ENCODE results near the gene ANKS1B. TPM values are rescaled to one million over a fixed set of nuclear protein-coding genes. Genes with fewer than 3 reads are reported as not detected.

The ANKS1B gene
- total RNA-seq (under 1 TPM in 3 of 5 donors, not detected in 2; 0.18 to 0.47 (median 0.19) TPM), total RNA-seq (0 to 1.1 (median 0.32) reads per million in 29 experiments)
- total RNA-seq (2013): 0.29 TPM

- Mint-ChIP-seq H3K4me1 (peaks cover 12 to 14% (median 12%) of the 10 kb centered on the region in 3 donors), H3K27ac (no peak within 1 kb of the TSS), H3K9me3 (no peaks in the 10 kb centered on the region), H3K27me3 (peaks cover 45 to 54% of the 10 kb centered on the region in 2 donors), H3K36me3 (no peaks in the 10 kb centered on the region), H3K4me3 (peak within 1 kb of the TSS; percentile 28 to 70 (median 31))
- ChIA-PET CTCF (no interaction called here), POLR2A (interaction anchor here in 1 of 2 donors (0.6 kb wide), 1 partner anchor 12 kb away, joined by 6 read pairs; no protein-coding TSS in a partner anchor)
- H3K4me3 ChIP-seq (ENCODE audit: control insufficient read depth in 1 of 2, extremely low read depth in 1 of 2, low read length in 1 of 2): peak within 1 kb of the TSS in 1 of 2 donors; percentile 55
- DNase-seq: no peak
- no peaks in the 10 kb centered on the region for H3K9me3 ChIP-seq
- H3K27ac ChIP-seq (ENCODE audit: low read length): no peak within 1 kb of the TSS
- H3K36me3 ChIP-seq (ENCODE audit: control insufficient read depth in 2 of 2, extremely low read depth in 1 of 2, insufficient read depth in 1 of 2, low read length in 1 of 2): no peaks in the 10 kb centered on the region
- 1% methylated on average over 70 of the region's 98 CpGs for WGBS (ENCODE audit: insufficient coverage)
- H3K27me3 ChIP-seq (replicated peaks in 1 of 2; ENCODE audit: control insufficient read depth in 2 of 2, extremely low read depth in 1 of 2, insufficient read depth in 2 of 2, low read length in 1 of 2): peaks cover 12 to 14% of the 10 kb centered on the region in 2 experiments
- peaks cover 0 to 4% of the 10 kb centered on the region in 2 experiments for H3K4me1 ChIP-seq (ENCODE audit: control insufficient read depth in 1 of 2, extremely low read depth in 1 of 2, insufficient read depth in 2 of 2, low read length in 2 of 2)
- peak in 1 of 4 experiments; percentile 23 for ATAC-seq (replicated peaks in 1 of 4)
These were observed at the start of gene ANKS1B for GRCh38 chr12:99984271-99985128. Gene ANKS1B, minus strand, starts transcription at chr12:99984936. Its CDS starts 699 bp downstream, at chr12:99984237.

- no peaks in the 10 kb centered on the region for H3K27me3 Mint-ChIP-seq
- no CpG with 5 or more reads among the region's 2 CpGs for WGBS (ENCODE audit: insufficient coverage)
- no peaks in the 10 kb centered on the region for H3K4me1 Mint-ChIP-seq
- no peaks in the 10 kb centered on the region for H3K9me3 ChIP-seq
- ATAC-seq (replicated peaks in 1 of 4): no peak
- no peaks in the 10 kb centered on the region for H3K36me3 ChIP-seq (ENCODE audit: control insufficient read depth in 2 of 2, extremely low read depth in 1 of 2, insufficient read depth in 1 of 2, low read length in 1 of 2)
- no peaks in the 10 kb centered on the region for H3K9me3 Mint-ChIP-seq
- H3K4me1 ChIP-seq (ENCODE audit: control insufficient read depth in 1 of 2, extremely low read depth in 1 of 2, insufficient read depth in 2 of 2, low read length in 2 of 2): no peaks in the 10 kb centered on the region
- no peaks in the 10 kb centered on the region for H3K27me3 ChIP-seq (replicated peaks in 1 of 2; ENCODE audit: control insufficient read depth in 2 of 2, extremely low read depth in 1 of 2, insufficient read depth in 2 of 2, low read length in 1 of 2)
- H3K4me3 ChIP-seq (ENCODE audit: control insufficient read depth in 1 of 2, extremely low read depth in 1 of 2, low read length in 1 of 2): no peak overlapping the region
- ChIA-PET POLR2A (no interaction called here), CTCF (no interaction called here)
- no peak overlapping the region for H3K4me3 Mint-ChIP-seq
- no peak overlapping the region for H3K27ac Mint-ChIP-seq
- H3K36me3 Mint-ChIP-seq: peaks cover 22% of the 10 kb centered on the region
- no peak for DNase-seq
- no peak overlapping the region for H3K27ac ChIP-seq (ENCODE audit: low read length)
These were observed 47.1 kb upstream of the ANKS1B start for GRCh38 chr12:100031836-100032235.

GRCh38 chr12:100027671-100028070 lies 42.9 kb upstream of the ANKS1B start:
- Mint-ChIP-seq H3K4me1 (no peaks in the 10 kb centered on the region), H3K27ac (no peak overlapping the region), H3K4me3 (no peak overlapping the region), H3K9me3 (no peaks in the 10 kb centered on the region), H3K36me3 (peaks cover 7% of the 10 kb centered on the region), H3K27me3 (no peaks in the 10 kb centered on the region)
- CTCF ChIA-PET: no interaction called here
- Histone ChIP-seq H3K27me3 (replicated peaks in 1 of 2; ENCODE audit: control insufficient read depth in 2 of 2, extremely low read depth in 1 of 2, insufficient read depth in 2 of 2, low read length in 1 of 2) (no peaks in the 10 kb centered on the region), H3K27ac (ENCODE audit: low read length) (no peak overlapping the region), H3K4me1 (ENCODE audit: control insufficient read depth in 1 of 2, extremely low read depth in 1 of 2, insufficient read depth in 2 of 2, low read length in 2 of 2) (no peaks in the 10 kb centered on the region), H3K4me3 (ENCODE audit: control insufficient read depth in 1 of 2, extremely low read depth in 1 of 2, low read length in 1 of 2) (no peak overlapping the region), H3K36me3 (ENCODE audit: control insufficient read depth in 2 of 2, extremely low read depth in 1 of 2, insufficient read depth in 1 of 2, low read length in 1 of 2) (no peaks in the 10 kb centered on the region), H3K9me3 (no peaks in the 10 kb centered on the region)
- ATAC-seq (replicated peaks in 1 of 4) (no peak), DNase-seq (no peak)
- POLR2A ChIA-PET: no interaction called here
- no CpG with 5 or more reads among the region's 3 CpGs for WGBS (ENCODE audit: insufficient coverage)

- Mint-ChIP-seq H3K9me3 (peaks cover 3 to 10% (median 8%) of the 10 kb centered on the region in 3 donors), H3K36me3 (peaks cover 10% of the 10 kb centered on the region), H3K27ac (no peak overlapping the region), H3K4me3 (no peak overlapping the region), H3K27me3 (no peaks in the 10 kb centered on the region), H3K4me1 (no peaks in the 10 kb centered on the region)
- no peak overlapping the region for H3K27ac ChIP-seq (ENCODE audit: low read length)
- ChIA-PET POLR2A (no interaction called here), CTCF (no interaction called here)
- ATAC-seq (replicated peaks in 1 of 4) (no peak), DNase-seq (no peak)
- H3K27me3 ChIP-seq (replicated peaks in 1 of 2; ENCODE audit: control insufficient read depth in 2 of 2, extremely low read depth in 1 of 2, insufficient read depth in 2 of 2, low read length in 1 of 2): no peaks in the 10 kb centered on the region
- no peaks in the 10 kb centered on the region for H3K36me3 ChIP-seq (ENCODE audit: control insufficient read depth in 2 of 2, extremely low read depth in 1 of 2, insufficient read depth in 1 of 2, low read length in 1 of 2)
- no peak overlapping the region for H3K4me3 ChIP-seq (ENCODE audit: control insufficient read depth in 1 of 2, extremely low read depth in 1 of 2, low read length in 1 of 2)
- H3K9me3 ChIP-seq: no peaks in the 10 kb centered on the region
- no CpG with 5 or more reads among the region's 1 CpG for WGBS (ENCODE audit: insufficient coverage)
- no peaks in the 10 kb centered on the region for H3K4me1 ChIP-seq (ENCODE audit: control insufficient read depth in 1 of 2, extremely low read depth in 1 of 2, insufficient read depth in 2 of 2, low read length in 2 of 2)
These were observed 41.5 kb upstream of the ANKS1B start for GRCh38 chr12:100026241-100026640.

GRCh38 chr12:100024974-100025555 lies 40.3 kb upstream of the ANKS1B start:
- Histone ChIP-seq H3K4me3 (ENCODE audit: control insufficient read depth in 1 of 2, extremely low read depth in 1 of 2, low read length in 1 of 2) (no peak overlapping the region), H3K27ac (ENCODE audit: low read length) (no peak overlapping the region), H3K9me3 (no peaks in the 10 kb centered on the region), H3K4me1 (ENCODE audit: control insufficient read depth in 1 of 2, extremely low read depth in 1 of 2, insufficient read depth in 2 of 2, low read length in 2 of 2) (no peaks in the 10 kb centered on the region), H3K27me3 (replicated peaks in 1 of 2; ENCODE audit: control insufficient read depth in 2 of 2, extremely low read depth in 1 of 2, insufficient read depth in 2 of 2, low read length in 1 of 2) (no peaks in the 10 kb centered on the region), H3K36me3 (ENCODE audit: control insufficient read depth in 2 of 2, extremely low read depth in 1 of 2, insufficient read depth in 1 of 2, low read length in 1 of 2) (no peaks in the 10 kb centered on the region)
- Mint-ChIP-seq H3K4me3 (no peak overlapping the region), H3K27ac (no peak overlapping the region), H3K36me3 (peaks cover 10% of the 10 kb centered on the region), H3K9me3 (peaks cover 3 to 10% (median 8%) of the 10 kb centered on the region in 3 donors), H3K27me3 (no peaks in the 10 kb centered on the region), H3K4me1 (no peaks in the 10 kb centered on the region)
- WGBS (ENCODE audit: insufficient coverage): no CpG with 5 or more reads among the region's 2 CpGs
- POLR2A ChIA-PET: no interaction called here
- ATAC-seq (replicated peaks in 1 of 4): no peak
- DNase-seq: no peak
- CTCF ChIA-PET: interaction anchor here in 1 of 2 donors (1.0 kb wide), 1 partner anchor 13 kb away, joined by 3 read pairs; no protein-coding TSS in a partner anchor

- POLR2A ChIA-PET: no interaction called here
- H3K36me3 Mint-ChIP-seq: peaks cover 13% of the 10 kb centered on the region
- CTCF ChIA-PET: no interaction called here
- ATAC-seq (replicated peaks in 1 of 4): no peak
- H3K27ac ChIP-seq (ENCODE audit: low read length): no peak overlapping the region
- H3K27ac Mint-ChIP-seq: no peak overlapping the region
- no peaks in the 10 kb centered on the region for H3K27me3 Mint-ChIP-seq
- no peaks in the 10 kb centered on the region for H3K4me1 ChIP-seq (ENCODE audit: control insufficient read depth in 1 of 2, extremely low read depth in 1 of 2, insufficient read depth in 2 of 2, low read length in 2 of 2)
- H3K4me3 Mint-ChIP-seq: no peak overlapping the region
- H3K4me3 ChIP-seq (ENCODE audit: control insufficient read depth in 1 of 2, extremely low read depth in 1 of 2, low read length in 1 of 2): no peak overlapping the region
- H3K27me3 ChIP-seq (replicated peaks in 1 of 2; ENCODE audit: control insufficient read depth in 2 of 2, extremely low read depth in 1 of 2, insufficient read depth in 2 of 2, low read length in 1 of 2): no peaks in the 10 kb centered on the region
- H3K36me3 ChIP-seq (ENCODE audit: control insufficient read depth in 2 of 2, extremely low read depth in 1 of 2, insufficient read depth in 1 of 2, low read length in 1 of 2): no peaks in the 10 kb centered on the region
- H3K9me3 Mint-ChIP-seq: peaks cover 8 to 24% (median 11%) of the 10 kb centered on the region in 3 donors
- DNase-seq: no peak
- no peaks in the 10 kb centered on the region for H3K9me3 ChIP-seq
- no peaks in the 10 kb centered on the region for H3K4me1 Mint-ChIP-seq
- no CpG with 5 or more reads among the region's 1 CpG for WGBS (ENCODE audit: insufficient coverage)
These were observed 35.6 kb upstream of the ANKS1B start for GRCh38 chr12:100020370-100020769.
